Activated T-cell treated with anti-CD3 and anti-CD28 coated beads, Interleukin-2, amount 50 U/mL, for 72 hours (primary cell): ENCODE data around the gene FCHSD1. TPM values are rescaled to one million over a fixed set of nuclear protein-coding genes. Genes with fewer than 3 reads are reported as not detected.

Experiments
- ATAC-seq, 2 donors: fragments of 150-1000 bp; cut with Tn5 transposase; replicated peaks in 1 of 2; 2 replicates each; pipeline ENCODE4 v1.10.0; 2021; ENCODE audit warnings: moderate library complexity in 2 of 2, mild to moderate bottlenecking in 1 of 2
- DNase-seq, 2 donors: peaks; one replicate each; pipeline ENCODE4 v3.0.0; 2021 to 2022; ENCODE audit warnings: mixed read lengths in 1 of 2
- H3K27ac Mint-ChIP-seq: one replicate; pipeline ENCODE4 v1.8.0; 2022; ENCODE audit warnings: mild to moderate bottlenecking, moderate library complexity, mixed read lengths
- H3K27me3 Mint-ChIP-seq: one replicate; pipeline ENCODE4 v1.8.0; 2022; ENCODE audit warnings: low read depth, mixed read lengths
- H3K36me3 Mint-ChIP-seq, 2 donors: one replicate each; pipeline ENCODE4 v1.8.0; 2022; ENCODE audit warnings: mixed read lengths in 2 of 2, mild to moderate bottlenecking in 1 of 2; ENCODE audit not compliant: insufficient read depth in 2 of 2
- H3K4me1 Mint-ChIP-seq: one replicate; pipeline ENCODE4 v1.8.0; 2022; ENCODE audit warnings: low read depth, mixed read lengths
- H3K4me3 Mint-ChIP-seq, 2 donors: one replicate each; pipeline ENCODE4 v1.8.0; 2022; ENCODE audit warnings: mild to moderate bottlenecking in 2 of 2, mixed read lengths in 2 of 2, moderate library complexity in 2 of 2
- H3K9me3 Mint-ChIP-seq, 2 donors: one replicate each; pipeline ENCODE4 v1.8.0; 2022; ENCODE audit warnings: mixed read lengths in 2 of 2
- total RNA-seq, 2 donors: library from RNA; stranded (reverse); gene quantifications; one replicate each; pipeline ENCODE4 v1.2.3, GENCODE V29; 2022

Gene FCHSD1
- 10 to 100 TPM; 54.1 to 61.1 TPM for total RNA-seq

DNA sequence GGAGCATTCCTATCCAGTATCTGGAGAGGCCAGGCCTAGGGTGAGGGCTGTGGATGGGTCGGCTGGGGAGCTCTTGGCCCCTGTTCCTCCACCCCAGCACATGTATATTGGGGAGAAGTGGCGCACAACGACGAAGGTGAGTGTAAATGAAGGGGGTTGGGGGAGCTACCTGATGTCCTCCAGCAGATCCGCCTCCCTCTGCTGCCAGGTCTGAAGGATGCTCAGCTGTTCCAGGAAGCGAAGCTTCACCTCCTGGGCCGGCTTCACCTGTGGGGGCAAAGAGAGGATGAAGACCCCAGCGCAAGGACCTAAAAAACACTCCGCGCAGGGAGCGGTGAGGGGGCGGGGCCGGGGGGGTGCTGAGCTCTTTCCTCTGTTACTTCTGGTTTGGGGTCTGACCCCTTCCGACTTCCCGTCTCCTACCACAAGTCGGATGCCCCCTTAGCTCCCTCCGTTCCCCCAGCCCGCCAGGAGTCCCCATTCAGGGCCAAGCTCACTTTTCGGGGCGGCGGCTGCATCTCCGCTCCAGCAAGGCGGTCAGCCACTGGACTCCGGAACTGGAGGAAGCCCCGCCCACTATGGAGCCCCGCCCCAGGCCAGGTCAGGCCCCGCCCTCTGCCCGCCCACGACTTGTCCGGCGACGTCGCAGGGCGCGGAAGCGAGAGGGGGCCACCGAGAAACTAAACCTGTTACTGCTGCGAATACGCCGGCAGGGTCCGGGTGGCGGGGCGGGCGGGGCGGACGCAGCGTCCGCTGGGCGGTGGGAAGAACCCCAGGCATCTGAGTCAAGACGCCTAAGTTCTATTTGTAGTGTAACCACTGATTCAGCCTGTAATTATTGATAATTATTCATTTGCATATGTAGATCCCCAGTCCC, at the start of gene FCHSD1:
Gene FCHSD1, minus strand, starts transcription at position 568 of the 877 bp plus-strand sequence. Its CDS starts 50 bp downstream, at position 518.
- H3K9me3 Mint-ChIP-seq: no peaks in the 10 kb centered on the region
- peak; percentile 84 to 90 for DNase-seq
- peak within 1 kb of the TSS; percentile 96 to 98 for H3K4me3 Mint-ChIP-seq
- H3K36me3 Mint-ChIP-seq: peaks cover 2% of the 10 kb centered on the region in 2 donors
- H3K27ac Mint-ChIP-seq: peak within 1 kb of the TSS; percentile 93
- peaks cover 24% of the 10 kb centered on the region for H3K4me1 Mint-ChIP-seq
- peak; percentile 96 to 97 for ATAC-seq
- no peaks in the 10 kb centered on the region for H3K27me3 Mint-ChIP-seq

DNA sequence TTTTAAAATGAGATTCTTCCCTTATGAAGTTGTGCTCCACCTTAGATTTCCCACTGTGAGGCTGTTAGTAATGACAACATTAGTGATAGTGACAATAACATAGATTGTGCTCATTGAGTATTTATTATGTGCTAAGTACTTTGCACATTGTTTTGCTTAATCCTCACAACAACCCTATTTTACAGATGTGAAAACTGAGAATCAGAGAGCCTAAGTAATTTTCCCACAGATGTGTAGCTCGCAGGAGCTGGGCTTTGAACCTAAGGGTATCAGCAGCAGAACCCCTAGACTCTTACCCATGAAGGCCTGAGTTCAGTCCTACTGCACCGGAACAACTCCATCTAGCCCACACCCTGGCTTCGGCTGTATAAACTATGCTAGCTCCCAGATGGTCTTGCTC, 46.4 kb upstream of the FCHSD1 start:
- DNase-seq (no peak), ATAC-seq (no peak)
- H3K36me3 Mint-ChIP-seq: no peaks in the 10 kb centered on the region
- H3K4me1 Mint-ChIP-seq: peaks cover 30% of the 10 kb centered on the region
- H3K4me3 Mint-ChIP-seq: no peak overlapping the region
- no peaks in the 10 kb centered on the region for H3K9me3 Mint-ChIP-seq
- H3K27me3 Mint-ChIP-seq: peaks cover 21% of the 10 kb centered on the region
- no peak overlapping the region for H3K27ac Mint-ChIP-seq

DNA sequence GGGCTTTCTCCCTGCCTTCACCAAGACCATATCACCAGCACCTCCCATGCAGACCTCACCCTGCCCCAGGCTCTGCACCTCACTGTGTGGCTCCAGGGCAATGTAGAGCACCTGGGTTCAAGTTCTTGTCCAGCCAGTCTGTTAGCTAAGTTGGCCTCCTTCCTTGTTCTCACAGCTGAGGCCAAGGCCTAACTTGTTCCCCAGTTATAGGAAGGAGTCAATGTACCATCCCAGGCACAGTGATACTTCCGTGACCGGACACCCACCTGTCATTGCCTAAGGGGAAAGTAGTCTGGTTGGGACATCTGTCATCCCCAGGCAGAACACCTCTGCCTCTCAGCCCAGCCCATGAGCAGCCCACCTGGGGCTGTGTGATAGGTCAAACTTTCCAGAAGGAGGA, 45.2 kb upstream of the FCHSD1 start:
- Mint-ChIP-seq H3K36me3 (no peaks in the 10 kb centered on the region), H3K27me3 (peaks cover 27% of the 10 kb centered on the region), H3K4me1 (peaks cover 28% of the 10 kb centered on the region), H3K9me3 (no peaks in the 10 kb centered on the region), H3K4me3 (no peak overlapping the region), H3K27ac (no peak overlapping the region)
- ATAC-seq (no peak), DNase-seq (no peak)

DNA sequence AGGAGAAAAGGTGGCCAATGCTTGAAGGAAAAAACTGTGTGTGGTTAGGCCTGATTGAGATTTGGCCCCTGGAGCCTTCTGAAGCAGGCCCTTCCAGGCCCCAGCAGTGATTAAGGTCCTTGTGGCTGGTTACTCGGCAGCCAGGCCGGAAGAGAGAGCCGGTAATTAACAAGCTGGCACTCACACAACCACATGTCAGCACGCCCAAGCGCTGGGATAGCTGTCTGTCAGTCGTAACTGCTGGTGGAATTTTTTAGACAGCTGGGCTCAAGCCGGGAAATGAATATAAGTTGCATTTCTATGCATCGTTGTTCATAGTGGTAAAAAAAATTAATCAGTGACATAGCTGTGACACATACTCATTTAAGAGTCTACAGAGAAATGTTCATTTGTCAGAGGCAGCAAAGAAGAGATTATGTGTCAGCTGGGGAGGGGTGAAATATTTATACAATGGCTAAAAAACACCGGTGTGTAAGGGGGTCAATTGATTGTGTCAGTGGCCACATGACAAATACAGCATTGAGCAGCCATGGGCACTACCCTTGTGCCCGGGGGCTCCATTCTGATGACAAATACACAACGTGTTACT, 44.5 kb upstream of the FCHSD1 start:
- ATAC-seq (no peak), DNase-seq (no peak)
- Mint-ChIP-seq H3K4me1 (peaks cover 26% of the 10 kb centered on the region), H3K27ac (no peak overlapping the region), H3K9me3 (no peaks in the 10 kb centered on the region), H3K36me3 (no peaks in the 10 kb centered on the region), H3K27me3 (peaks cover 34% of the 10 kb centered on the region), H3K4me3 (no peak overlapping the region)

DNA sequence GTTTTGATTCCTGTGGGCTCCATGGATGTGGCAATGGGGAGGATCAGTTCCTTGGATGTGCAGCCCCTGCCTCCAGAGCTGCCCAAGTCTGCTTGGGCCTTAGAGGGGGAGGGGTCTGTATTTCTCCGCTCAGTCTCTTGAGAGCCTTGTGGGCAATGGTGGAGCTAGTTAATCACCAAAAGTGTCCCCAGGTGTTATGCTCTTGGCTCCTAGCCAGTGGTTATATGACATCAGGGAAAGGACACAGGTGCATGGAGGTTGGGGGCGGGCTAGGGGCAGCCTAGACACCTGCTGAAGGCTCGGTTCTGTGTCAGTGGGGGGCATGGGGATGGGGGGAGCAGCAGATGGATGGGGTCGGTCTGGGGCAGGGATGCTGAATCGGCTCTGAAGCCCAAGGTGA, 43.3 kb upstream of the FCHSD1 start:
- Mint-ChIP-seq H3K27me3 (peaks cover 46% of the 10 kb centered on the region), H3K4me3 (no peak overlapping the region), H3K27ac (no peak overlapping the region), H3K36me3 (no peaks in the 10 kb centered on the region), H3K9me3 (no peaks in the 10 kb centered on the region), H3K4me1 (peaks cover 26% of the 10 kb centered on the region)
- ATAC-seq (no peak), DNase-seq (no peak)

DNA sequence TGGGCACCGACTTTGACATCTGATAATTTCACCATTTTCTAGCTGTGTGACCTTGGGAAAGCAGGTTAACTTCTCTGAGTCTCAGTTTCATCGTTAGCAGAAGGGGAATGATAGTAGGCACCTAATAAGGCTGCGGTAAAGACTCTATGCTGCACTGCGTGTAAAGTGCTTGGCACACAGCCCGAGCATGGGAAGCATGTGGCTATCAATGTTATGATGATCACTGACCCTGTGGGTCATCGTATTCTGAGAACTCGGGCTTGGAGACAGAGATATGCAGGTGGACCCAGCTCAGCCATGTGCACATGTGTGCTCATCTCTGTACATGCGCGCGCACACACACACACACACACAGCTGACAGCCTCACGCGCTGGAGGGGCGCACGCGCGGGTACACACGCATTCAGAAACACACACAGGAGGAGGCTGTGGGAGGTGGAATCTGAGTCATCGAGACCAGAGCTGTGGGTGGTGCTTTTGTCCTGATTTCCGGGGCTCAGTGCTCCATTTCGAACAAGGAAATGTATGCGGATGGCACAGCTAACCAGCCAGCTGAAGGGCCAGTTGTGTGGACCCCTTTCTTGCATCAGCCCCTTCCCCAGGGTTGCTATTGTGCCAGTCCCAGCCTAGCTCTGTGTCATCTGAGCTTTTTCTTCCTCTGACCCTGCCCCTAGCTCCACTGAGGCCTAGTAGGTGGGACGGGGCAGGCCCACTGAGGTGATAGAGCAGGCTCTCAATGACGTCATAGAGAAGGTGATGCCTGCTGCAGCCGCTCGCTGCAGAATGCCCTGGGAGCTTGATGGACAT, 41.9 kb upstream of the FCHSD1 start:
- no peaks in the 10 kb centered on the region for H3K36me3 Mint-ChIP-seq

DNA sequence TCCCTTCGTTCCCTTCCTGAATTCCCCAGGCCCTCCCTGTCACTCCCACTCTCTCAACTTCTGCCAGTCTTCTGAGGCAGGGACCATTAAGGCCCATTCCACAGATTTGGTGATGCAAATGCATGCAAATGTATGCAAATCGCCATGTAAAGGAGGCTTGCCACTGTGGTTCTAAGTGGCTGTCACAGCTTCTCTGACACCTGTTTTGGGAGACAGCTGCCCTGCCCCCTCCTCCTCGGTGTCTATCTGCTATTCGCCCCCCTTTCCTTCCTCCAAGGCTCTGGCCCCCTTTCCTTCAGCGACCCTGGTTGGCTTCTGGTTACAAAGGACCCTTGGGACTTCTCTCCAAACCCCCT, 41.3 kb upstream of the FCHSD1 start:
- no peak for DNase-seq

More for the DNA sequence above, 41.9 kb upstream of the FCHSD1 start:
- DNase-seq (peak; percentile 78 to 82), ATAC-seq (peak; percentile 88 to 91)
- no peaks in the 10 kb centered on the region for H3K9me3 Mint-ChIP-seq
- peaks cover 36% of the 10 kb centered on the region for H3K27me3 Mint-ChIP-seq
- peaks cover 26% of the 10 kb centered on the region for H3K4me1 Mint-ChIP-seq
- H3K4me3 Mint-ChIP-seq: peak overlapping the region; percentile 87 to 88
- H3K27ac Mint-ChIP-seq: peak overlapping the region; percentile 16

DNA sequence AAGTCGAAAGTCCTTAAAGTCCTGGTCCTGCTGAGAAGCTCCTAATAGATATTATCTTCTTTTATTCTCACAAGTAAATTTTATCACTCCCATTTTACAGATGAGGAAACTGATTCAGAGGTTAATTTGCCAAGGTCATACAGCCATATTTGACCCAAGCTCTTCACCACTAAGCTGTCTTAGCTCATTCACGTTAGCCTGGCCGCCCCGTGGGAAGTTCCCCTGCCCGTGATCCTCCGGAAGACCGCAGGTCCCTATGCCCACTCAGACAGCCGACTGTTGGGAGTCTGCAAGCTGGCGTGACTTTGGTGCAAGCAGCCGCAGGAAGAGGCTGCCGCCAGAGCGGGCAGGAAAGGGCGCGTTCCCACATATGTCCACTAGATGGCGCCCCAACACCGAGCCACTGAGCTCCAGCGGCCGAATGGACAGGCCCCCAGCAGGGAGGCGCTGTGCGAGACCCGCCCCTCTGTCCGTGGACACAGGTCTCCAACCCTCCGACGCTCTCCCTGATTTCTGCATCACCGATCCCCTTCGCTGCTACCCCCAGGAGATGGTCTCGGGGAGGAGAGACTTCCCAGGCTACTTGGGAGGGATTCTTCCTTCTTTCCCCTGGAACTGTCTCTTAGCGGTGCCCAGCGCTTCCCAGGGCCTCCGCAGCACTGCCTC, 40.8 kb upstream of the FCHSD1 start:
- Mint-ChIP-seq H3K27me3 (peaks cover 26% of the 10 kb centered on the region), H3K9me3 (no peaks in the 10 kb centered on the region), H3K36me3 (no peaks in the 10 kb centered on the region), H3K4me3 (peak overlapping the region; percentile 87 to 88), H3K4me1 (peaks cover 26% of the 10 kb centered on the region), H3K27ac (no peak overlapping the region)
- DNase-seq (peak; percentile 87 to 94), ATAC-seq (peak; percentile 66 to 77)

More for the DNA sequence above, 41.3 kb upstream of the FCHSD1 start:
- H3K4me1 Mint-ChIP-seq: peaks cover 26% of the 10 kb centered on the region
- H3K9me3 Mint-ChIP-seq: no peaks in the 10 kb centered on the region
- H3K36me3 Mint-ChIP-seq: no peaks in the 10 kb centered on the region
- peak overlapping the region; percentile 16 for H3K27ac Mint-ChIP-seq
- H3K27me3 Mint-ChIP-seq: peaks cover 30% of the 10 kb centered on the region
- peak in 1 of 2 donors; percentile 3 for ATAC-seq
- peak overlapping the region; percentile 87 to 88 for H3K4me3 Mint-ChIP-seq

DNA sequence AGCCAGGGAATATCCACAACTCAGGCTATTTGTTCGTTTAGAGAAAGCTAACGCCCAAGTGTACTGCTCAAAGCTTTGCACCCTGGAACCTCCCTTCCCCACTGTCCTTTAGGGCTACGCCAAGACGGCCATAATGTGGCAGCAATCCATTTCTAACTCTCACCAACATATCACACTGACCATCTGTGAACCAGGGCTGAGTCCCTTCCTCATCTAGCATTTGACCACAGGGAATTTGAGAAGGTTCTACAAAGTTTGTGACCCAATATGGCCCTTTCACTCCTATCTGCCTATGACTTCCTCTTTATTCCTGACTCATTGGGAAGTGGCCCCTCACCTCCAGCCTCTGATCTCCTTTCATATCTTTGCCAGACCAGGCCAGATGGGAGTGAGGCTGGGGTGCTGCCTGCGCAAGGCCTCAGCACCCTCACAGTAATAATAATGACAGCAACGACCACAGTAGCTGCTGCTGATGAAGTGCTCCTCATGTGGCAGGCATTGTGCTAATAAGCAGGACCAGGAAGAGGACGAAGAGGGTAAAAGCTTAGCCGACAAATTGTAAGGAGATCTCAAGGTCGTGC, 40.2 kb upstream of the FCHSD1 start:
- no peak overlapping the region for H3K27ac Mint-ChIP-seq
- DNase-seq: no peak
- ATAC-seq: no peak
- H3K4me1 Mint-ChIP-seq: peaks cover 26% of the 10 kb centered on the region
- no peaks in the 10 kb centered on the region for H3K36me3 Mint-ChIP-seq
- H3K9me3 Mint-ChIP-seq: no peaks in the 10 kb centered on the region
- peaks cover 26% of the 10 kb centered on the region for H3K27me3 Mint-ChIP-seq
- H3K4me3 Mint-ChIP-seq: no peak overlapping the region

DNA sequence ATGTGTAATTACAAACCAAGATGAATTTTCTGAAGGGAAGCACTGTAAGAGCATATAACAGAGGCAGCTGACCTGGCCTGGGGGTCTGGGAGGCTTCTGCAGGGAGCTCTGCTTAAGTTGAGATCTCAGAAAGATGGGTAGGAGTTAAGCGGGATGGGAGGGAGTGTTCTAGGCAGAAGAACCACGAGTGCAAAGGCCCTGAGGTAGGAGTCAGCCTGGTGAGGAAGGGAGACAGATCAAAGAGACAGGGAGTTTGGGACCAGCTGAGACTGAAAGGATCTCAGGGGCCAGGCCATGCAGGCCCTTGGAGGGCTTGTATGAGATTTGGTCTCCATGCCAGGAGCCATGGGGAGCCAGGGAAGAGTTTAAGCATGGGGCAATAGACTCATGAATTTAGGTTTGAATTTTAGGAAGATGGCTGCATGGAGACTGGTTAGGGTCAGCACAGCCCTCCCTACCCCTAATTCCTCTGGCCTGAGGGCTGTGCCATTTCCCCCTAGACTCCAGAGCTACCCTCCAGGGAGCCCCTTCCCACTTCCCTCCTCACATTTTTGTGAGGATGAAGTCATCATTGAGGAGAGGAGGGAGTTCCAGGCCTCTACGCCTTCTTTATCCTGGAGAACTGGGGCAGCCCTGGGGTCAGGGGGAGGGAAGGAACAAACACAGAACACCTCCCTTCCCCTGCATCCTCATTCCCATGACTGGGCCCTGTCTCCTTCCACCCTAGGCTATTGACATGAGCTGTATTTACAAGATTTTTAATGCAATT, 35.6 kb upstream of the FCHSD1 start:
- peaks cover 19% of the 10 kb centered on the region for H3K4me1 Mint-ChIP-seq
- H3K36me3 Mint-ChIP-seq: no peaks in the 10 kb centered on the region
- H3K4me3 Mint-ChIP-seq: no peak overlapping the region
- H3K27ac Mint-ChIP-seq: no peak overlapping the region
- no peaks in the 10 kb centered on the region for H3K9me3 Mint-ChIP-seq
- H3K27me3 Mint-ChIP-seq: peaks cover 23% of the 10 kb centered on the region
- ATAC-seq: no peak
- DNase-seq: no peak

DNA sequence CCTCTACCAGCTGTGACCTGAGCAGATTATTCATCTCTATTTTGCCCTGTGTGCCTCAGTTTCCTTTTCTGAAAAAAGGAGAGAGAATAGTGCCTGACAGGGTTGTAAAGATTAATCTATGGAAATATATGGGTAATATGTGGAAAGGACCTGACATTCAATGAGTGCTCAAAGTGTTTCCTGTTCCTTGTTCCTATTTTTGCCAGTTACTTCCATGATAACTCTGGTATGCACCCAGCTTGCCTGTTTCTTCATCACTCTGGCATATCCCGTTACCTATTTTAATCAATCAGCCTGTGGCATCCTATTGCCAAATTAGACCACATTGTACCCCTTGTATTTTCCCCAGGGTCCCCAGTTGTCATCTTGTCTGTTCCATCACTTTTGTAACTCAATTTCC, 34.4 kb upstream of the FCHSD1 start:
- peaks cover 12% of the 10 kb centered on the region for H3K27me3 Mint-ChIP-seq
- H3K4me1 Mint-ChIP-seq: peaks cover 24% of the 10 kb centered on the region
- no peaks in the 10 kb centered on the region for H3K36me3 Mint-ChIP-seq
- no peak overlapping the region for H3K27ac Mint-ChIP-seq
- no peak overlapping the region for H3K4me3 Mint-ChIP-seq
- no peaks in the 10 kb centered on the region for H3K9me3 Mint-ChIP-seq
- ATAC-seq (no peak), DNase-seq (no peak)
